ENCODE data around the gene INPP4B. TPM values are rescaled to one million over a fixed set of nuclear protein-coding genes. Genes with fewer than 3 reads are reported as not detected.

INPP4B gene
- total RNA-seq, 1 experiment from 2014 or later = 114 TPM

DNA sequence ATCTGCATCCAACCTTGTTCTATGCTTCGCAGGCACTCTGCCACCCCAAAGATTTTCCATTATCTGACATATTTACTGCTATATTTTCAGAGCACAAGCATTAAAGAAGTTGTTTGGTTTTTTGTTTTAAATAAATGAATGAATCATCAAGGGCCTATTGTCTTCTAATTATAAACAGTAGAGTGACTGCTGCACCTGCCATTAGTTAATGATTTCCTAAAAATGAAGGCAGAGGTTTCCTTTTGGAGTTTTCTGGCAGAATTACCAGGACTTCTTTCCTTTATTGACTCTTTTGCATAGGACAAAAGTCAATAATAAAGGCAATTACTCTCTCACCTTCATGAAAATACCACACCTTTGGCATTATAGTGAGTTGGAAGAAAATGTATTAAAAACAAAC lies 238.1 kb downstream of the INPP4B start:
- intact Hi-C loops (cut with micrococcal nuclease; ENCODE audit: unreplicated experiment) = no loop called here
- peaks cover 2% of the 10 kb centered on the region for H3K9me3 Mint-ChIP-seq (ENCODE audit: low read depth, unreplicated experiment)
- CTCF ChIA-PET = no interaction called here
- TF ChIP-seq, protein P1, sequence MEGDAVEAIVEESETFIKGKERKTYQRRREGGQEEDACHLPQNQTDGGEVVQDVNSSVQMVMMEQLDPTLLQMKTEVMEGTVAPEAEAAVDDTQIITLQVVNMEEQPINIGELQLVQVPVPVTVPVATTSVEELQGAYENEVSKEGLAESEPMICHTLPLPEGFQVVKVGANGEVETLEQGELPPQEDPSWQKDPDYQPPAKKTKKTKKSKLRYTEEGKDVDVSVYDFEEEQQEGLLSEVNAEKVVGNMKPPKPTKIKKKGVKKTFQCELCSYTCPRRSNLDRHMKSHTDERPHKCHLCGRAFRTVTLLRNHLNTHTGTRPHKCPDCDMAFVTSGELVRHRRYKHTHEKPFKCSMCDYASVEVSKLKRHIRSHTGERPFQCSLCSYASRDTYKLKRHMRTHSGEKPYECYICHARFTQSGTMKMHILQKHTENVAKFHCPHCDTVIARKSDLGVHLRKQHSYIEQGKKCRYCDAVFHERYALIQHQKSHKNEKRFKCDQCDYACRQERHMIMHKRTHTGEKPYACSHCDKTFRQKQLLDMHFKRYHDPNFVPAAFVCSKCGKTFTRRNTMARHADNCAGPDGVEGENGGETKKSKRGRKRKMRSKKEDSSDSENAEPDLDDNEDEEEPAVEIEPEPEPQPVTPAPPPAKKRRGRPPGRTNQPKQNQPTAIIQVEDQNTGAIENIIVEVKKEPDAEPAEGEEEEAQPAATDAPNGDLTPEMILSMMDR (IDR thresholded peaks at IDR 0.05; ENCODE audit: unreplicated experiment) = no peak
- no peak overlapping the region for H3K27ac Mint-ChIP-seq (ENCODE audit: unreplicated experiment)
- no peaks in the 10 kb centered on the region for H3K27me3 Mint-ChIP-seq (ENCODE audit: unreplicated experiment)
- BruUV-seq (replicated peaks) = no TSS peak
- no peak for DNase-seq
- peaks cover 14% of the 10 kb centered on the region for H3K4me1 Mint-ChIP-seq (ENCODE audit: low read depth, unreplicated experiment)
- no peak overlapping the region for H3K4me3 Mint-ChIP-seq (ENCODE audit: low read depth, unreplicated experiment)
- H3K36me3 Mint-ChIP-seq (ENCODE audit: insufficient read depth, unreplicated experiment) = no peaks in the 10 kb centered on the region

- TF ChIP-seq, protein P1 (IDR thresholded peaks at IDR 0.05; ENCODE audit: unreplicated experiment) = no peak
- CTCF ChIA-PET = no interaction called here
- no TSS peak for BruUV-seq (replicated peaks)
- Mint-ChIP-seq H3K27ac (ENCODE audit: unreplicated experiment) (peak overlapping the region; percentile 94), H3K4me3 (ENCODE audit: low read depth, unreplicated experiment) (peak overlapping the region; percentile 64), H3K27me3 (ENCODE audit: unreplicated experiment) (no peaks in the 10 kb centered on the region), H3K9me3 (ENCODE audit: low read depth, unreplicated experiment) (peaks cover 2% of the 10 kb centered on the region), H3K36me3 (ENCODE audit: insufficient read depth, unreplicated experiment) (peaks cover 6% of the 10 kb centered on the region), H3K4me1 (ENCODE audit: low read depth, unreplicated experiment) (peaks cover 49% of the 10 kb centered on the region)
- DNase-seq = no peak
- intact Hi-C loops (cut with micrococcal nuclease; ENCODE audit: unreplicated experiment) = loop anchor here (5.0 kb wide), 1 partner anchor 34 kb away; no protein-coding TSS in a partner anchor
Measured at GRCh38 chr4:142600952-142601351, 245.1 kb downstream of the INPP4B start.

DNA sequence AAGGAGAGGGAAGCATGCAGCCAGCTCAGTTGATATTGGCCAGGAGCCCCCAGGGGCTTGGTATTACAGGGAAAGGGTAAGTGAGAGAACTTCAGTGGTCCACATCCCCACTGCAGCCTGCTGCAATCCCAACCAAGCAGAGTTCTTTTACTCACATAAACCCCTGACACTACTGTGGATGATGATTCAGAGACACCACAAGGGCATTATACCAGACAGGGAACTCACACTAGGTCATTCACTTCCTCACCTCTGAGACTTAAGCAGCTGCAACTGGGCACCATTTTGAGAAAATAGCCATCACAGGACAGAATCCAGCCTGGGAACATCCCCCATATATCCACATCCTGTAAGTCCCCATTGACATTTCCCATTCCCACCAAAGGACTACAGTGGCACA lies 248.0 kb downstream of the INPP4B start:
- DNase-seq = no peak
- no peaks in the 10 kb centered on the region for H3K27me3 Mint-ChIP-seq (ENCODE audit: unreplicated experiment)
- TF ChIP-seq, protein P1 (IDR thresholded peaks at IDR 0.05; ENCODE audit: unreplicated experiment) = no peak
- no peaks in the 10 kb centered on the region for H3K9me3 Mint-ChIP-seq (ENCODE audit: low read depth, unreplicated experiment)
- no TSS peak for BruUV-seq (replicated peaks)
- no peak overlapping the region for H3K4me3 Mint-ChIP-seq (ENCODE audit: low read depth, unreplicated experiment)
- no peak overlapping the region for H3K27ac Mint-ChIP-seq (ENCODE audit: unreplicated experiment)
- CTCF ChIA-PET = no interaction called here
- peaks cover 6% of the 10 kb centered on the region for H3K36me3 Mint-ChIP-seq (ENCODE audit: insufficient read depth, unreplicated experiment)
- peaks cover 50% of the 10 kb centered on the region for H3K4me1 Mint-ChIP-seq (ENCODE audit: low read depth, unreplicated experiment)
- intact Hi-C loops (cut with micrococcal nuclease; ENCODE audit: unreplicated experiment) = no loop called here

DNA sequence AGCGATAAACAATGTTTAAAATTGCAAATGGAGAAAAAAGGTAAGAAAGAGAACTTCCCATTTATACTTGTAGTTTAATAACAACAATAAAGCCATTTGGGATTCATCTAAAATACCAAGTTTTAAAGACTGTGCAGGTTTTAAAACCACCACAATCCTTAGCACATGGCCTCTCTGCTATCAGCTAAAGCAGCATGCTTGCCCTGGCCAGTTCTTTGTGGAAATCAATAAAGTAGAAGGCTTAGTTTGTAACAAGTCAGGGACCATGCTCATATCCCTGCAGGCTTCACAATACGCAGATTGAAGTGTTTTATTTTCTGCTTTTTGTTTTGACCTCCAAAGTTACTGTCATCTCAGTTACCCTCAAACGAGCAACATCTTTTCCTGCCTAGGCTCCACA lies 249.5 kb downstream of the INPP4B start:
- CTCF ChIA-PET = no interaction called here
- BruUV-seq (replicated peaks) = no TSS peak

More for the DNA sequence above, 249.5 kb downstream of the INPP4B start:
- peaks cover 50% of the 10 kb centered on the region for H3K4me1 Mint-ChIP-seq (ENCODE audit: low read depth, unreplicated experiment)
- TF ChIP-seq, protein P1 (IDR thresholded peaks at IDR 0.05; ENCODE audit: unreplicated experiment) = no peak
- H3K4me3 Mint-ChIP-seq (ENCODE audit: low read depth, unreplicated experiment) = no peak overlapping the region
- no peaks in the 10 kb centered on the region for H3K9me3 Mint-ChIP-seq (ENCODE audit: low read depth, unreplicated experiment)
- H3K27ac Mint-ChIP-seq (ENCODE audit: unreplicated experiment) = peak overlapping the region; percentile 48
- H3K27me3 Mint-ChIP-seq (ENCODE audit: unreplicated experiment) = no peaks in the 10 kb centered on the region
- no peak for DNase-seq
- H3K36me3 Mint-ChIP-seq (ENCODE audit: insufficient read depth, unreplicated experiment) = peaks cover 6% of the 10 kb centered on the region
- intact Hi-C loops (cut with micrococcal nuclease; ENCODE audit: unreplicated experiment) = no loop called here
